22Rv1 (cell line): ENCODE measurements around the gene TAS2R31.
"Not testable (repeated sequence)": the region's sequence is repeated elsewhere in the genome, so short reads cannot be mapped to it uniquely, and the experiment has no call there.

Experiments
- ZFX ChIP-seq: fragments of 450-650 bp; IDR thresholded peaks from 2 replicates; pipeline ENCODE4 v1.6.1; 2017; ENCODE audit warnings: antibody characterized with exemption, borderline replicate concordance
- TF ChIP-seq, protein P1 (sequence below): fragments of 450-650 bp; IDR thresholded peaks from 2 replicates; pipeline ENCODE4 v1.5.1; 2017; ENCODE audit warnings: mild to moderate bottlenecking

DNA sequence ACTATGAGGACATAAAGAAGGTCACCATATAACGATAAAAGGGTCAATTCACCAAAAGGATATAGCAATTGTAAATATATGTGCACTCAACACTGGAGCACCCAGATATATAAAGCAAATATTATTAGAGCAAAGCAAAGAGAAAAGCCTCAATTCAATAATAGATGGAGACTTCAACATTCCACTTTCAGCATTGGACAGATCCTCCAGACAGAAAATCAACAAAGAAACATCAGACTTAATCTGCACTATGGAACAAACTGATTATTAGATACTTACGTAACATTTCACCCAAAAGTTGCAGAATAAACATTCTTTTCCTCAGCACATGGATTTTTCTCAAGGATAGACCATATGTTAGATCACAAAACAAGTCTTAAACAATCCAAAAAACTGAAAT lies 10.2 kb upstream of the TAS2R31 start:
- TF ChIP-seq, protein P1, sequence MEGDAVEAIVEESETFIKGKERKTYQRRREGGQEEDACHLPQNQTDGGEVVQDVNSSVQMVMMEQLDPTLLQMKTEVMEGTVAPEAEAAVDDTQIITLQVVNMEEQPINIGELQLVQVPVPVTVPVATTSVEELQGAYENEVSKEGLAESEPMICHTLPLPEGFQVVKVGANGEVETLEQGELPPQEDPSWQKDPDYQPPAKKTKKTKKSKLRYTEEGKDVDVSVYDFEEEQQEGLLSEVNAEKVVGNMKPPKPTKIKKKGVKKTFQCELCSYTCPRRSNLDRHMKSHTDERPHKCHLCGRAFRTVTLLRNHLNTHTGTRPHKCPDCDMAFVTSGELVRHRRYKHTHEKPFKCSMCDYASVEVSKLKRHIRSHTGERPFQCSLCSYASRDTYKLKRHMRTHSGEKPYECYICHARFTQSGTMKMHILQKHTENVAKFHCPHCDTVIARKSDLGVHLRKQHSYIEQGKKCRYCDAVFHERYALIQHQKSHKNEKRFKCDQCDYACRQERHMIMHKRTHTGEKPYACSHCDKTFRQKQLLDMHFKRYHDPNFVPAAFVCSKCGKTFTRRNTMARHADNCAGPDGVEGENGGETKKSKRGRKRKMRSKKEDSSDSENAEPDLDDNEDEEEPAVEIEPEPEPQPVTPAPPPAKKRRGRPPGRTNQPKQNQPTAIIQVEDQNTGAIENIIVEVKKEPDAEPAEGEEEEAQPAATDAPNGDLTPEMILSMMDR = not testable (repeated sequence)
- TF ChIP-seq ZFX = not testable (repeated sequence)
